ENCODE results near the gene RFX6.

The RFX6 gene

DNA sequence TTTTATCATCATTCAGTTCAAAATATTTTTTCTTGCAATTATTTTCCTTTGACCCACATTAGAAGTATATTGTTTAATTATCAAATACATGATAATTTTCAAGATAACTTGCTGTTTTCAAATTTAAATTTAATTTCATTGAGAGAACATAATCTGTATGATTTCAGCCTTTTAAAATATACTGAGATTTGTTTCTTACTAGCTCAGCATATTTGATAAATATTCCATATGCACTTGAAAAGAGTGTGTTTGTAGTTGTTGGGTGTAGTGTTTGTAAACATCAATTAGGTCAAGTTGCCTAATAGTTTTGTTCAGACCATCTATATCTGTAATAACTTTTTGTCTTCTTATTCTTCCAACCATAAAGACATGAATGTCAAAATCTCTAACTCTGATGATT, 19.0 kb upstream of the RFX6 start:
- Histone ChIP-seq H3K36me3 (ENCODE audit: control insufficient read depth in 1 of 2, insufficient read depth in 2 of 2, low read length in 2 of 2) (no peaks in the 10 kb centered on the region), H3K4me3 (ENCODE audit: low read depth, low read length) (no peak overlapping the region), H3K27ac (ENCODE audit: low read depth, low read length) (no peak overlapping the region)

DNA sequence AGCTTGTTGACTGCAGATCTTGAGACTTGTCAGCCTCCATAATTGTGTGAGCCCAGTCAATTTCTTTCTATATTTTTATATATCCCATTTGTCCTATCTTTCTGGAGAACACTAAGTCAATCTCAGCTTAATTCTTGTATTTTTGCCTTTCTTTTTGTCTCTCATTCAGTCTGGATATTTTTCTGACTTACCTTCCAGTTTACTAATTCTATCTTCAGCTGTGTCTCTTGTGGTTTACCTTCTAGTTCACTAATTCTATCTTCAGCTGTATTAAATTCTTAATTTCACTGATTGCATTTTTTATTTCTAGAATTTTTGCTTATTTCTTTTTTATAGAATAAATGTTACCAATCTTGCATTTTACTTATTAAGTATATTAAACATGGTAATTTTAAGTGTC, 17.8 kb upstream of the RFX6 start:
- Histone ChIP-seq H3K79me1 (ENCODE audit: low read length) (no peaks in the 10 kb centered on the region), H2BK120ac (ENCODE audit: insufficient read depth, low read length, poor library complexity) (no peak overlapping the region), H4K8ac (ENCODE audit: low read depth, low read length) (no peak overlapping the region), H3K27me3 (ENCODE audit: insufficient read depth, low read length) (no peaks in the 10 kb centered on the region), H2BK5ac (ENCODE audit: low read depth, low read length, poor library complexity) (no peak overlapping the region), H3K4ac (ENCODE audit: low read depth, low read length) (no peak overlapping the region), H4K91ac (ENCODE audit: low read depth, low read length) (no peak overlapping the region), H3K4me2 (ENCODE audit: low read length) (no peak overlapping the region), H3K23ac (ENCODE audit: low read length) (no peak overlapping the region), H2AK5ac (ENCODE audit: low read length) (no peak overlapping the region), H3K4me3 (ENCODE audit: low read depth, low read length) (no peak overlapping the region), H3K14ac (ENCODE audit: low read length) (no peak overlapping the region), H3K79me2 (ENCODE audit: control insufficient read depth, insufficient read depth, low read length, poor library complexity) (no peaks in the 10 kb centered on the region), H3K27ac (ENCODE audit: low read depth, low read length) (no peak overlapping the region), H3K18ac (ENCODE audit: low read length) (no peak overlapping the region), H2BK12ac (ENCODE audit: low read length) (no peak overlapping the region), H3K36me3 (ENCODE audit: control insufficient read depth in 1 of 2, insufficient read depth in 2 of 2, low read length in 2 of 2) (no peaks in the 10 kb centered on the region), H3K4me1 (ENCODE audit: control insufficient read depth in 1 of 2, insufficient read depth in 2 of 2, low read length in 2 of 2) (no peaks in the 10 kb centered on the region), H4K12ac (ENCODE audit: low read depth, low read length) (no peak overlapping the region), H2AFZ (ENCODE audit: insufficient read depth, low read length, poor library complexity) (no peak overlapping the region), H3K9me3 (ENCODE audit: insufficient read depth, low read depth, low read length) (peaks cover 1% of the 10 kb centered on the region), H3K9ac (ENCODE audit: low read length) (no peak overlapping the region)
- DNase-seq: no peak

More for the DNA sequence above, 19.0 kb upstream of the RFX6 start:
- H2AFZ ChIP-seq (ENCODE audit: insufficient read depth, low read length, poor library complexity): no peak overlapping the region
- no peak overlapping the region for H4K8ac ChIP-seq (ENCODE audit: low read depth, low read length)
- peaks cover 1% of the 10 kb centered on the region for H3K9me3 ChIP-seq (ENCODE audit: insufficient read depth, low read depth, low read length)
- no peak overlapping the region for H2BK5ac ChIP-seq (ENCODE audit: low read depth, low read length, poor library complexity)
- no peak for DNase-seq
- no peak overlapping the region for H4K12ac ChIP-seq (ENCODE audit: low read depth, low read length)
- no peak overlapping the region for H3K4ac ChIP-seq (ENCODE audit: low read depth, low read length)
- H3K23ac ChIP-seq (ENCODE audit: low read length): no peak overlapping the region
- no peak overlapping the region for H3K14ac ChIP-seq (ENCODE audit: low read length)
- no peaks in the 10 kb centered on the region for H3K4me1 ChIP-seq (ENCODE audit: control insufficient read depth in 1 of 2, insufficient read depth in 2 of 2, low read length in 2 of 2)
- H2BK120ac ChIP-seq (ENCODE audit: insufficient read depth, low read length, poor library complexity): no peak overlapping the region
- H2BK12ac ChIP-seq (ENCODE audit: low read length): no peak overlapping the region
- H2AK5ac ChIP-seq (ENCODE audit: low read length): no peak overlapping the region
- no peak overlapping the region for H3K4me2 ChIP-seq (ENCODE audit: low read length)
- H4K91ac ChIP-seq (ENCODE audit: low read depth, low read length): no peak overlapping the region
- no peak overlapping the region for H3K18ac ChIP-seq (ENCODE audit: low read length)
- H3K27me3 ChIP-seq (ENCODE audit: insufficient read depth, low read length): no peaks in the 10 kb centered on the region
- H3K79me2 ChIP-seq (ENCODE audit: control insufficient read depth, insufficient read depth, low read length, poor library complexity): no peaks in the 10 kb centered on the region
- no peaks in the 10 kb centered on the region for H3K79me1 ChIP-seq (ENCODE audit: low read length)
- H3K9ac ChIP-seq (ENCODE audit: low read length): no peak overlapping the region

GRCh38 chr6:116866281-116866871, 10.7 kb upstream of the RFX6 start:
- no peaks in the 10 kb centered on the region for H3K79me1 ChIP-seq (ENCODE audit: low read length)
- H3K9me3 ChIP-seq (ENCODE audit: insufficient read depth, low read depth, low read length): peaks cover 1% of the 10 kb centered on the region
- no peaks in the 10 kb centered on the region for H3K4me1 ChIP-seq (ENCODE audit: control insufficient read depth in 1 of 2, insufficient read depth in 2 of 2, low read length in 2 of 2)
- H4K12ac ChIP-seq (ENCODE audit: low read depth, low read length): no peak overlapping the region
- no peak overlapping the region for H2BK120ac ChIP-seq (ENCODE audit: insufficient read depth, low read length, poor library complexity)
- H3K27ac ChIP-seq (ENCODE audit: low read depth, low read length): no peak overlapping the region
- H4K91ac ChIP-seq (ENCODE audit: low read depth, low read length): no peak overlapping the region
- H3K14ac ChIP-seq (ENCODE audit: low read length): no peak overlapping the region
- no peak overlapping the region for H3K4me2 ChIP-seq (ENCODE audit: low read length)
- H3K9ac ChIP-seq (ENCODE audit: low read length): no peak overlapping the region
- no peak overlapping the region for H2AFZ ChIP-seq (ENCODE audit: insufficient read depth, low read length, poor library complexity)
- WGBS (ENCODE audit: extremely low coverage, insufficient coverage, insufficient read length): no CpG with 5 or more reads among the region's 3 CpGs
- no peaks in the 10 kb centered on the region for H3K27me3 ChIP-seq (ENCODE audit: insufficient read depth, low read length)
- no peak for DNase-seq
- H4K8ac ChIP-seq (ENCODE audit: low read depth, low read length): no peak overlapping the region
- H3K23ac ChIP-seq (ENCODE audit: low read length): no peak overlapping the region
- H3K18ac ChIP-seq (ENCODE audit: low read length): no peak overlapping the region
- H3K36me3 ChIP-seq (ENCODE audit: control insufficient read depth in 1 of 2, insufficient read depth in 2 of 2, low read length in 2 of 2): no peaks in the 10 kb centered on the region
- H3K4ac ChIP-seq (ENCODE audit: low read depth, low read length): no peak overlapping the region
- no peak overlapping the region for H2AK5ac ChIP-seq (ENCODE audit: low read length)
- H3K79me2 ChIP-seq (ENCODE audit: control insufficient read depth, insufficient read depth, low read length, poor library complexity): no peaks in the 10 kb centered on the region
- H2BK5ac ChIP-seq (ENCODE audit: low read depth, low read length, poor library complexity): no peak overlapping the region
- no peak overlapping the region for H3K4me3 ChIP-seq (ENCODE audit: low read depth, low read length)
- no peak overlapping the region for H2BK12ac ChIP-seq (ENCODE audit: low read length)

- Histone ChIP-seq H3K9ac (ENCODE audit: low read length) (no peak overlapping the region), H3K14ac (ENCODE audit: low read length) (no peak overlapping the region), H3K27ac (ENCODE audit: low read depth, low read length) (no peak overlapping the region), H4K12ac (ENCODE audit: low read depth, low read length) (no peak overlapping the region), H2AK5ac (ENCODE audit: low read length) (no peak overlapping the region), H2BK12ac (ENCODE audit: low read length) (no peak overlapping the region), H2BK5ac (ENCODE audit: low read depth, low read length, poor library complexity) (no peak overlapping the region), H3K4me2 (ENCODE audit: low read length) (no peak overlapping the region), H4K8ac (ENCODE audit: low read depth, low read length) (no peak overlapping the region), H3K36me3 (ENCODE audit: control insufficient read depth in 1 of 2, insufficient read depth in 2 of 2, low read length in 2 of 2) (no peaks in the 10 kb centered on the region), H3K4me3 (ENCODE audit: low read depth, low read length) (no peak overlapping the region), H3K18ac (ENCODE audit: low read length) (no peak overlapping the region), H2BK120ac (ENCODE audit: insufficient read depth, low read length, poor library complexity) (no peak overlapping the region), H4K91ac (ENCODE audit: low read depth, low read length) (no peak overlapping the region), H3K79me2 (ENCODE audit: control insufficient read depth, insufficient read depth, low read length, poor library complexity) (no peaks in the 10 kb centered on the region), H3K4me1 (ENCODE audit: control insufficient read depth in 1 of 2, insufficient read depth in 2 of 2, low read length in 2 of 2) (peaks cover 3 to 4% of the 10 kb centered on the region in 2 experiments), H3K4ac (ENCODE audit: low read depth, low read length) (no peak overlapping the region), H3K79me1 (ENCODE audit: low read length) (no peaks in the 10 kb centered on the region), H3K23ac (ENCODE audit: low read length) (no peak overlapping the region), H3K27me3 (ENCODE audit: insufficient read depth, low read length) (peaks cover 21% of the 10 kb centered on the region), H2AFZ (ENCODE audit: insufficient read depth, low read length, poor library complexity) (no peak overlapping the region), H3K9me3 (ENCODE audit: insufficient read depth, low read depth, low read length) (peaks cover 2% of the 10 kb centered on the region)
- WGBS (ENCODE audit: extremely low coverage, insufficient coverage, insufficient read length): no CpG with 5 or more reads among the region's 4 CpGs
- DNase-seq: no peak
These were observed 4.3 kb upstream of the RFX6 start for GRCh38 chr6:116872771-116873170.

All from trophoblast cell (in vitro differentiated cells and primary cell).